Right ventricle myocardium inferior (tissue), 1 donor: ENCODE data around the gene DENND4A. TPM values are rescaled to one million over a fixed set of nuclear protein-coding genes. Genes with fewer than 3 reads are reported as not detected.
"Not testable (repeated sequence)": the region's sequence is repeated elsewhere in the genome, so short reads cannot be mapped to it uniquely, and the experiment has no call there.

Source experiments
- ATAC-seq: fragments of 200-7000 bp; cut with Tn5 transposase; one replicate; pipeline ENCODE4 v1.9.1; 2020; ENCODE audit warnings: mild to moderate bottlenecking, moderate library complexity
- DNase-seq: peaks from one replicate; pipeline ENCODE4 v3.0.0; 2021; ENCODE audit errors: missing footprints
- intact Hi-C: fragments of 100-400 bp; cut with DNase I; formaldehyde crosslinking; loops from one replicate; pipeline ENCODE4 v1.11.0; 2022
- total RNA-seq: library from RNA; stranded (reverse); fragmentation: NEBNext Ultra II Directional; extraction: Animal tissue kit (Norgen Biotek cat#: 25700); gene quantifications from one replicate; pipeline ENCODE4 v1.2.1, GENCODE V29; 2021
- donor health status: DM: no; HTN: yes; CAD: no; lungs with severe emphysema.

The DENND4A gene
- total RNA-seq, 1 donor from 2014 or later: 12.7 TPM

DNA sequence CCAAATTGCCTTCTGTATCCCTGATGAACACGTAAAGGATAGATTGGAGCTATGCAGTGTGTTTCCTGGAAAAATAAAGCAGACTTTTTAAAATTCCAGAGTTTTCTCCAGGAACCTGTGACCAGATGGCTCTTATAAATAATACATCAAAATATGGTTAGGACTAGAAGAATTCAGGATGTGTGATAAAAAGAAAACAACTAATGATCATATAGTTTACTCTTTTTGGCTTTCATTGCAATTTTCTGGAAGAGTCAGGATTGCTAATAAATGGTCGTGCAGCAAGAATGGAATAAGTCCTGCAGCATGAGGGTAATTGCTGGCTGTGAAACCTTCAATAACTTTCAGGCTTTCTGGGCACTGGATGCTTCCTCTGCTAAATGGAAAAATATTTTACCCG, 30.2 kb upstream of the DENND4A start:
- intact Hi-C loops: no loop called here
- DNase-seq (no peak), ATAC-seq (no peak)

- no peak for ATAC-seq
- DNase-seq: no peak
- intact Hi-C loops: no loop called here
These were observed 29.0 kb upstream of the DENND4A start for GRCh38 chr15:65821070-65821469.

DNA sequence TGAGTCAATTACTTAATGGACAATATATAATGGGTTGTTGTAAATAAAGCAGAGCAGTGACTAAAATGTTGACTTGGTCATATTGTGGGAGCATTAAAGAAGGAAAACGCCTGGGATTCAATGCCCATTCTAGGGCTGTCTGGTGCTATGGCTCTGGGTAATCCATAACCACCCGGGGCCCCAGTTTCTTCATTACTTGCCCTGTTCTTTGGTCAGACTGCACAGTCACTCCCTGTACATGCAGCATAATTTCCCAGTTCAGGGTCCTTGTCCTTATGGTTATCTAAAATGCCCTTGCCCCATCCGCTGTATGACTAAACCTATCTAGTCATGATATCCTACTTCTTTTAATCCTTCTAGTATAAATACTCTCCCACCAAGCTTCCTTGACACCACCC, 27.5 kb upstream of the DENND4A start:
- ATAC-seq: no peak
- intact Hi-C loops: no loop called here

GRCh38 chr15:65818927-65819562, 27.0 kb upstream of the DENND4A start:
- intact Hi-C loops: no loop called here
- no peak for DNase-seq
- ATAC-seq: peak; percentile 31

More for the DNA sequence above, 27.5 kb upstream of the DENND4A start:
- DNase-seq: no peak

- ATAC-seq (no peak), DNase-seq (no peak)
- intact Hi-C loops: no loop called here
These were observed 24.3 kb upstream of the DENND4A start for GRCh38 chr15:65816441-65816840.

GRCh38 chr15:65816008-65816407, 23.9 kb upstream of the DENND4A start:
- intact Hi-C loops, DNase-seq, ATAC-seq: not testable (repeated sequence)

- intact Hi-C loops, ATAC-seq: not testable (repeated sequence)
These were observed 22.2 kb upstream of the DENND4A start for GRCh38 chr15:65814271-65814670.

DNA sequence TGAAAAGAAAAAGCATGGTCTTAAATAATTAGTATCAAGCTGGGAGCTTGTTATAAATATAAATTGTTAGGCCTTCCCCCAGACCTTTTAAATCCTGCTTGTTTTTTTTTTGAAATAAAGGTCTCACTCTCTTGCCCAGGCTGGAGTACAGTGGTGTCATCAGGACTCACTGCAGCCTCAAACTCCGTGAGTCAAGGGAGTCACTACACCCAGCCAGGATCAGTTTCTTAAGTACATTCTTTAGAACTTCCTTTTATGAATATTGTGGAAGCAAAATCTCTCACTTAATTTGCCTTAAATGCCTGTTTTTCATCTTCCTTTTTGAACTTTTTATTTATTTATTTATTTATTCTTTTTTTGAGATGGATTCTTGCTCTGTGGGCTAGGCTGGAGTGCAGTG, 20.8 kb upstream of the DENND4A start:
- DNase-seq (no peak), ATAC-seq (no peak)
- intact Hi-C loops: no loop called here

More at GRCh38 chr15:65814271-65814670, 22.2 kb upstream of the DENND4A start:
- not testable (repeated sequence) for DNase-seq

DNA sequence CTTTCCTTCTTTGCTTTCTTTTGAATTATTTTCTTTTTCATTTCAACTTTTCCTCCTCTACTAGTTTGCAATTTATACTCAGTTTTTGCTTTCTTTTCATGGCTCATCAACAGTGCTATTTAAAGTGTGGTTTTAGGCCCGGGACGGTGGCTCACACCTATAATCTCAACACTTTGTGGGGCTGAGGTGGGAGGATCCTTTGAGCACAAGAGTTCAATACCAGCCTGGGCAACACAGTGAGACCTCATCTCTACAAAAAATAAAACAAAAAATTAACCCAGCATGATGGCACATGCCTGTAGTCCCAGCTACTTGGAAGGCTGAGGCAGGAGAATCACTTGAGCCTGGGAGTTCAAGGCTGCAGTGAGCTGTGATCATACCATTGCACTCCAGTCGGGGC, 20.4 kb upstream of the DENND4A start:
- ATAC-seq (no peak), DNase-seq (no peak)
- intact Hi-C loops: no loop called here

GRCh38 chr15:65811835-65812234, 19.7 kb upstream of the DENND4A start:
- intact Hi-C loops: no loop called here
- DNase-seq: no peak
- no peak for ATAC-seq

DNA sequence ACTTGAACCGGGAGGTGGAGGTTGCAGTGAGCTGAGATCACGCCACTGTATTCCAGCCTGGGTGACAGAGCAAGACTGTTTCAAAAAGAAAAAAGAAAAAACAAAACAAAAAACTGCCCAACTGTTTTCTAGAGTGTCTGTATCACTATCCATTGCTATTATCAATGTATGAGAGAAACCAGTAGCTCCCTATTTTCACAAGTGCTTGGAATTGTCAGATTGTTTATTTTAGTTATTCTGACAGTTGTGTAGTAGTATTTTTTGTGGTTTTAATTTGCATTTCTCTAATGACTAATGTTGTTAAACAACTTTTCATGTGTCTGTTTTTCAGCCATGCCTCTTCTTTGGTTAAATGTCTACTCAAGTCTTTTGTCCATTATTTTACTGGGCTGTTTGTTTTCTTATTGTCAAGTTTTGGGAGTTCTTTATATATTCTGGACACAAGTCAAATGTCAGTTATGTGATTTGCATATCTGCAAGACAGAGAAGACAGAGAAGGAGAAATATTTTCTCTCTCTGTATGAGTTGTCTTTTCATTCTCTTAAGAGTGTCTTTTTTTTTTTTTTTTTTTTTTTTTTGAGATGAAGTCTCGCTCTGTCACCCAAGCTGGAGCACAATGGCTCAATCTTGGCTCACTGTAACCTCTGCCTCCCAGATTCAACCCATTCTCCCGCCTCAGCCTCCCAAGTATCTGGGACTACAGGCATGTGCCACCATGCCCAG, 19.1 kb upstream of the DENND4A start:
- intact Hi-C loops, DNase-seq, ATAC-seq: not testable (repeated sequence)

DNA sequence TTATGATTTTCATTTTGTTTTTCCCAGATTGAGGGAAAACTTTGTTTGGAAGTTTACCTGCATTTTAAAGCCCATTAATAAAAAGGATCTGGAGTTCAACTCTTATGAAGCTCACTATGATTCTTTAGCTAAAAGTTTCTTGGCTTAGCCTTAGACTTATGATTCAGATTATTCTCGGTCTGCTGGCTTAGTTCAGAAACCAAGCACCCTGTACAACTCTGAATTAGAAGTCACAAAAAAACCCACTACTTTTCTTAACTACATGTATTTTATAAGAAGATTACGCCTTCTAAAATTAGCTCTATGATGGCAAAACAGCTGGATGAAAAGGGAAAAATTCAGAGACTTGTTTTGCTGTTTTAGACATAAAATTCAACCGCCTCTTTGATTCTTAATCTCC, 14.3 kb upstream of the DENND4A start:
- DNase-seq (no peak), ATAC-seq (no peak)
- intact Hi-C loops: no loop called here

DNA sequence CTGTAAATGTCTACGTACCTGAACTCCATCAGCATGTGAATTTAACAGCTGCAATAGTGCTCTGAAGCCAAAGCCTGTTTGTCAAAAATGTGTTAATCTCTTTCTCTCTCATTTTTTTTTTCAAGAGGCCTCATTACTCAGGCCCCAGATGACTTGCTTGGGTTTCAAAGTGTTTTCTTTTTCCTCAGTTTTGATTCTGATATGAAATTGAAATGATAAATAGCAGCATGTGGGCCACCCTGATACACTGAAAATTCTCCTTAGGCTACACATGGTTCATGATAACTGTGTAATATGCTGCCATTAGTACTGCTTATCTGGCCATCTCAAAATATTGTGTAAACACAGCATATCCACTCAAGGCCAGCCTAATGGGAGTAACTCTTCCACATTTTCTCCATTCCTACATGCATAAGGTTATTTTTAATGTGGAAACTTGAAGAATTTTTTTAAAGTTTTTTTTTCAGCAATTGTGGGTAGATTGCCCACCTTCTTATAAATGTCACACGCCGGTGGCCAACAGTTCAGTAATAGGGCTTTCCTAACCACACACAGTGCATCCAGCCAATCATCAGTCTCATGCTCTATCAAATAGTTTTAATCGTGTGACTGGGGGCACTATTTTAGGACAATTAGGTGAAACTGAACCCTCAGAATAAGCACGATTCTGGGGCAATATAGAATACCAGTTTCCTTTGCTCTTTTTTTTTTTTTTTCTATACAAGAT, 13.1 kb upstream of the DENND4A start:
- no peak for DNase-seq
- intact Hi-C loops: no loop called here
- no peak for ATAC-seq

DNA sequence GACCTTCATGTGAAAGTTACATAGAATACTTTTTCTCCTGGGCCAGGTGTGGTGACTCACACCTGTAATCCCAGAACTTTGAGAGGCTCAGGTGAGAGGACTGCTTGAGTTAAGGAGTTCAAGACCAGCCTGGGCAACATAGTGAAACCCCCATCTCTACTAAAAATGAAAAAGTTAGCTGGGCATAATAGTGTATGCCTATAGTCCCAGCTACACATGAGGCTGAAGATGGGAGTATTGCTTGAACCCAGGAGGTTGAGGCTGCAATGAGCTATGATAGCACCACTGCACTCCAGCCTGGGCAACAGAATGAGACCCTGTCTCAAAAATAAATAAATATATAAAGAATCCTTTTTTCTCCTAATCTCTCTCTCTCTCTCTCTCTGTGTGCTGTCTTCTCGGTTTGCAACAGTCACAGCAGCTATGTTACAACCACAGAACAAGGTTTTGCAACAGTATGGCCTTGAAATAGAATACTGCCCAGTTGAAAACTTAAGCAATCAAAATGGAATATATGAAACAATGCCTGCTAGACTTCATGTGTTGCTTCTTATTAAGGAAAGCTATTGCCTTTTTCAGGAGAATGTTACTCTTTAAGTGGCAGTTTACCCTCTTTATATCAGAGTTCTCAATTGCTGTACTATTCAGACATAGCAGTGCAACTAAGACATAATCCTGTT, 12.3 kb upstream of the DENND4A start:
- DNase-seq (no peak), ATAC-seq (peak; percentile 54)
- intact Hi-C loops: no loop called here

- no peak for DNase-seq
- ATAC-seq: no peak
- intact Hi-C loops: no loop called here
These were observed 9.2 kb upstream of the DENND4A start for GRCh38 chr15:65801229-65801805.

DNA sequence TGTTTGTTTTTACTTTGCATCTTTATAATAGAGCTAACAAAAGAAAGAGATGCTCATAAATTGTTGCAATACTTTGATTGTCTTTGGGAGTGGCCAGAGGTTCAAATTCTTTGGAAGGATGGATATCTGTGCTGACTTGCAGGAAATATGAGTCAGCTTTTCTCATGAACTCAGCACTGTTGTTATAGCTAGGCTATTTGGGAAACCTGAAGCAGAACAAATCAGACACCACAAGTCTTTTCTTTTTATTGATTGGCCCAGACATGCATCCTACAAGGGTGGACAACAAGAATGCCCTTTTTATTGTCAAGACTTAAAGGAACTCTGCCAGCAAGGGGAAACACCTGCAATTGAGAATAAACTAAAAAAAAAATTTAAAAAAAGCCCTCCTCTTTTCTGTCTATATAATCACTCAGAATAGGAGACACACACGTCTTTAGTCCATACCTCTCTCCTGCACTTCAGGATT, 4.6 kb upstream of the DENND4A start:
- no peak for DNase-seq
- no peak for ATAC-seq
- intact Hi-C loops: no loop called here

DNA sequence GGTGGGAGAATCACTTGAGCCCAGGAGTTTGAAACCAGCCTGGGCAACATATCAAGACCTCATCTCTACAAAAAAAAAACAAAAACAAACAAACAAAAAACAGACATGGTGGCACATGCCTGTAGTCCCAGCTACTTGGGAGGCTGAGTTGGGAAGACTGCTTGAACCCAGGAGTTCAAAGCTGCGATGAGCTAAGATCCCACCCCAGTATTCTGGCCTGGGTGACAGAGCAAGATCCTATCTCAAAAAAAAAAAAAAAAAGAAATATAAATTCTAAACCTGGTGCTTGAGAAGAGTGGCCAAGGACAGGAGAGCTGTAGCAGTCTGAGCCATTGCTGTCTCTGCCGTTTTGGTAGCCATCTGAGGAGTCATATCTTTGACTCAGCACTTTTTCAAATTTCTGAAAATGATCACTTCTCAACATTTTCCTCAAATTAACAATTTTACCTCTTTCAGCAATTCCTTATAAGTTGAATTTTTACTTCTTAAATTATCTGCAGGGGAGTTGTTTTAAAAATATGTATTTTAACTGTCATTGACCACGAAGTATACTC, 3.6 kb upstream of the DENND4A start:
- DNase-seq (no peak), ATAC-seq (no peak)
- intact Hi-C loops: no loop called here

GRCh38 chr15:65793818-65794104, 1.7 kb upstream of the DENND4A start:
- no peak for DNase-seq
- no peak for ATAC-seq
- intact Hi-C loops: loop anchor here (2.0 kb wide), 1 partner anchor 39 kb away; no protein-coding TSS in a partner anchor
